Measurements from ENCODE around the gene TMEM229A.

DNA sequence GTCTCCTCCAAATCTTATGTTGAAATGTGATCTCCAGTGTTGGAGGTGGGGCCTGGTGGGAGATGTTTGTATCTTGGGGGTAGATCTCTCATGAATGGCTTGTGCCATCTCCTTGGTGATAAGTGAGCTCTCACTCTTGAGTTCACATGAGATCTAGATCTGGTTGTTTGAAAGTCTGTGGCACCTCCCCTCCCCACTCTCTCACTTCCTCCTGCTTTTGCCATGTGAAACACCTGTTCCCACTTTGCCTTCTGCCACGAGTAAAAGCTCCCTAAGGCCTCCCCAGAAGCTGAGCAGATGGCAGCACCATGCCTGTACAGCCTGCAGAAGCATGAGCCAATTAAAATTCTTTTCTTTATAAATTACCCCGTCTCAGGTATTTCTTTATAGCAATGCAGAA lies 23.5 kb downstream of the TMEM229A start:
- no peak for TF ChIP-seq POLR2A (IDR thresholded peaks at IDR 0.05)
- TF ChIP-seq, protein P1, sequence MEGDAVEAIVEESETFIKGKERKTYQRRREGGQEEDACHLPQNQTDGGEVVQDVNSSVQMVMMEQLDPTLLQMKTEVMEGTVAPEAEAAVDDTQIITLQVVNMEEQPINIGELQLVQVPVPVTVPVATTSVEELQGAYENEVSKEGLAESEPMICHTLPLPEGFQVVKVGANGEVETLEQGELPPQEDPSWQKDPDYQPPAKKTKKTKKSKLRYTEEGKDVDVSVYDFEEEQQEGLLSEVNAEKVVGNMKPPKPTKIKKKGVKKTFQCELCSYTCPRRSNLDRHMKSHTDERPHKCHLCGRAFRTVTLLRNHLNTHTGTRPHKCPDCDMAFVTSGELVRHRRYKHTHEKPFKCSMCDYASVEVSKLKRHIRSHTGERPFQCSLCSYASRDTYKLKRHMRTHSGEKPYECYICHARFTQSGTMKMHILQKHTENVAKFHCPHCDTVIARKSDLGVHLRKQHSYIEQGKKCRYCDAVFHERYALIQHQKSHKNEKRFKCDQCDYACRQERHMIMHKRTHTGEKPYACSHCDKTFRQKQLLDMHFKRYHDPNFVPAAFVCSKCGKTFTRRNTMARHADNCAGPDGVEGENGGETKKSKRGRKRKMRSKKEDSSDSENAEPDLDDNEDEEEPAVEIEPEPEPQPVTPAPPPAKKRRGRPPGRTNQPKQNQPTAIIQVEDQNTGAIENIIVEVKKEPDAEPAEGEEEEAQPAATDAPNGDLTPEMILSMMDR (IDR thresholded peaks at IDR 0.05) = no peak

All from lower leg skin (tissue), 3 donors.